Lung (tissue), 16 donors: ENCODE data around the gene ACAT2. TPM values are rescaled to one million over a fixed set of nuclear protein-coding genes. Genes with fewer than 3 reads are reported as not detected.
"Not testable (repeated sequence)": the region's sequence is repeated elsewhere in the genome, so short reads cannot be mapped to it uniquely, and the experiment has no call there.

ENCODE experiments used
- ATAC-seq: fragments of 200-7000 bp; cut with Tn5 transposase; one replicate; pipeline ENCODE4 v1.9.1; 2020; ENCODE audit warnings: moderate number of reproducible peaks; ENCODE audit not compliant: insufficient read depth, low FRiP score
- DNase-seq, 3 donors: peaks; one replicate each; pipeline ENCODE4 v3.0.0-alpha.2; 2013 to 2017
- H3K27ac ChIP-seq, 2 donors: one replicate each; pipeline ENCODE4 v1.5.1; 2013; ENCODE audit warnings: mild to moderate bottlenecking in 2 of 2, moderate library complexity in 2 of 2, control low read depth in 1 of 2, inconsistent platforms in 1 of 2, low read depth in 1 of 2, low read length in 1 of 2
- H3K27me3 ChIP-seq, 3 donors: one replicate each; pipeline ENCODE4 v1.5.1; 2013; ENCODE audit warnings: low read length in 2 of 3; ENCODE audit not compliant: control insufficient read depth in 3 of 3, insufficient read depth in 3 of 3
- H3K36me3 ChIP-seq, 4 donors: one replicate each; pipeline ENCODE4 v1.5.1; 2013; ENCODE audit warnings: low read length in 4 of 4, mild to moderate bottlenecking in 1 of 4, moderate library complexity in 1 of 4; ENCODE audit not compliant: control insufficient read depth in 4 of 4, insufficient read depth in 4 of 4
- H3K4me1 ChIP-seq, 5 donors: one replicate each; pipeline ENCODE4 v1.5.1; 2013; ENCODE audit warnings: low read length in 5 of 5, mild to moderate bottlenecking in 2 of 5, moderate library complexity in 1 of 5; ENCODE audit not compliant: control insufficient read depth in 5 of 5, insufficient read depth in 5 of 5
- H3K4me3 ChIP-seq: one replicate; pipeline ENCODE4 v1.5.1; 2013; ENCODE audit warnings: mild to moderate bottlenecking, control low read depth, moderate library complexity
- H3K9ac ChIP-seq, 2 donors: one replicate each; pipeline ENCODE4 v1.5.1; 2013; ENCODE audit warnings: low read length in 2 of 2, control low read depth in 1 of 2; ENCODE audit not compliant: insufficient read depth in 1 of 2
- H3K9me3 ChIP-seq, 4 donors: one replicate each; pipeline ENCODE4 v1.5.1; 2013; ENCODE audit warnings: low read length in 3 of 4, mild to moderate bottlenecking in 1 of 4, moderate library complexity in 1 of 4; ENCODE audit not compliant: control insufficient read depth in 4 of 4, insufficient read depth in 3 of 4
- WGBS, 2 donors: extraction: QIAGEN DNeasy Blood & Tissue Kit; methylation state at CpG; one replicate each; pipeline ENCODE4 v1.1.7; 2013; 5-methylcytosine and 5-hydroxymethylcytosine counted together
- long read RNA-seq, 5 donors: transcript quantifications; one replicate each; lab custom pipeline, GENCODE V29; 2026
- polyA plus RNA-seq, 2 donors: library from polyadenylated mRNA; stranded (reverse); fragments of 200-250 nt; gene quantifications; one replicate each; pipeline ENCODE4 v1.2.1, GENCODE V29; 2013
- total RNA-seq, 2 donors: library from RNA; depleted of rRNA in 1 of 2; stranded (reverse); fragments of >200 nt in 1 of 2; gene quantifications; one replicate each; pipeline ENCODE4 v1.2.1, GENCODE V29; 2014 to 2021
- TF ChIP-seq, protein P1 (sequence below): IDR thresholded peaks from 2 replicates; pipeline ENCODE4 v1.5.1; 2012; ENCODE audit warnings: mild to moderate bottlenecking; ENCODE audit errors: control extremely low read depth, extremely low read depth
- donor health status: control.
- donor health status: control.
- donor health status: Bipolar disorder and iron deficiency.
- donor health status: healthy.
- donor health status: DM: yes; HTN: yes; CAD: no.

The ACAT2 gene
- total RNA-seq (10 to 100 TPM; 20.8 to 84.4 TPM), polyA plus RNA-seq (10 to 100 TPM; 62.0 to 73.2 TPM)
- long read RNA-seq, donor 1, transcript ACAT2-201 (9 exons, 3,180 nt) = major isoform, 11 of 257 reads
- long read RNA-seq, donor 1, partial matches to known transcripts = 191 of 257 reads
- long read RNA-seq, donor 1, other reads (novel, unspliced or antisense) = 53 of 257 reads
- long read RNA-seq, donor 2, partial matches to known transcripts = 0 of 3 reads
- long read RNA-seq, donor 2, other reads (novel, unspliced or antisense) = 0 of 3 reads
- long read RNA-seq, donor 3, transcript ACAT2-201 (9 exons, 3,180 nt) = major isoform, 8 of 85 reads
- long read RNA-seq, donor 3, partial matches to known transcripts = 76 of 85 reads
- long read RNA-seq, donor 3, other reads (novel, unspliced or antisense) = 0 of 85 reads
- long read RNA-seq, donor 4, transcript ACAT2-201 (9 exons, 3,180 nt) = major isoform, 5 of 7 reads
- long read RNA-seq, donor 4, partial matches to known transcripts = 0 of 7 reads
- long read RNA-seq, donor 4, other reads (novel, unspliced or antisense) = 0 of 7 reads
- long read RNA-seq, donor 5, transcript ACAT2-201 (9 exons, 3,180 nt) = major isoform, 21 of 304 reads
- long read RNA-seq, donor 5, partial matches to known transcripts = 282 of 304 reads
- long read RNA-seq, donor 5, other reads (novel, unspliced or antisense) = 0 of 304 reads

DNA sequence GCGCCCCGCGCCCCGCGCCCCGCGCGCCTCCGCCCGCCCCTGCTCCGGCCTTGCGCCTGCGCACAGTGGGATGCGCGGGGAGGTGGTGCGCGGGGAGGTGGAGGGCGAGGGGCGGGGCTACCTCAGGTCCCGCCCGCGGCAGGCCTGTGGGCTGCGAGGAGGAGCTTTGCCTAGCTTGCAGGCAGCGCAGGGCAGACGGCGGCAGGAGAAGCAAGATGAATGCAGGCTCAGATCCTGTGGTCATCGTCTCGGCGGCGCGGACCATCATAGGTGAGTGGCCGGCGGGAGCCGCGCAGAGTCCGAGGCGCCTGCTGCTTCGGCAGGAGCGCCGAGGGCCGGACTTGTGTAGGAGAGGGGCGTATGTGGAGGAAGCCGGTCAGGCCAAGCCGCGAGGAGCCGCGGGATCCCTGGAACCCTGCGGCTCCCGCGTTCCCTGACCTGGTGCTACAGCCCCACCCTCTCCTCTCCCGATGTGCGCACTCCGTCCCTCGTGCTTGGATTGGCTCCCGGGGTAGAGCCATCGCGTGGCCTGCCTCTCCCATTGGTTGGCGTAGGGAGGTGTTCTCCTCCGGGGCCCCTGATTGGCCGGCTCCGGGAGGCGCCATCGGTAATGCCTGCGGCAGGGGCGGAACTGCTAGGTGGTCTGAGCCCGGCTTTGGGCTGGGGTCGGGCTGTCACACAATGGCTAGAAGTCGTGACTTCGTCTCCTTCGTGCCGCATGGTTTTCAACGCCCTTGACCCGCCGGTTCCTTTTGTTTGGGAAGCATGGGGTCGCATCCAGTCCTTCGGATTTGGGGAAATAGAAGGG is at the start of gene ACAT2:
ACAT2 (plus strand) TSS at position 173 of the 808 bp plus-strand sequence; CDS start at position 216, 43 bp downstream.
- TF ChIP-seq, protein P1, sequence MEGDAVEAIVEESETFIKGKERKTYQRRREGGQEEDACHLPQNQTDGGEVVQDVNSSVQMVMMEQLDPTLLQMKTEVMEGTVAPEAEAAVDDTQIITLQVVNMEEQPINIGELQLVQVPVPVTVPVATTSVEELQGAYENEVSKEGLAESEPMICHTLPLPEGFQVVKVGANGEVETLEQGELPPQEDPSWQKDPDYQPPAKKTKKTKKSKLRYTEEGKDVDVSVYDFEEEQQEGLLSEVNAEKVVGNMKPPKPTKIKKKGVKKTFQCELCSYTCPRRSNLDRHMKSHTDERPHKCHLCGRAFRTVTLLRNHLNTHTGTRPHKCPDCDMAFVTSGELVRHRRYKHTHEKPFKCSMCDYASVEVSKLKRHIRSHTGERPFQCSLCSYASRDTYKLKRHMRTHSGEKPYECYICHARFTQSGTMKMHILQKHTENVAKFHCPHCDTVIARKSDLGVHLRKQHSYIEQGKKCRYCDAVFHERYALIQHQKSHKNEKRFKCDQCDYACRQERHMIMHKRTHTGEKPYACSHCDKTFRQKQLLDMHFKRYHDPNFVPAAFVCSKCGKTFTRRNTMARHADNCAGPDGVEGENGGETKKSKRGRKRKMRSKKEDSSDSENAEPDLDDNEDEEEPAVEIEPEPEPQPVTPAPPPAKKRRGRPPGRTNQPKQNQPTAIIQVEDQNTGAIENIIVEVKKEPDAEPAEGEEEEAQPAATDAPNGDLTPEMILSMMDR = no peak
- Histone ChIP-seq H3K27me3 (no peaks in the 10 kb centered on the region), H3K4me1 (peaks cover 0 to 14% (median 5%) of the 10 kb centered on the region in 5 donors), H3K9me3 (no peaks in the 10 kb centered on the region), H3K4me3 (peak within 1 kb of the TSS; percentile 78), H3K27ac (peak within 1 kb of the TSS; percentile 95 to 98), H3K9ac (peak within 1 kb of the TSS; percentile 76 to 90), H3K36me3 (peaks cover 4 to 24% (median 16%) of the 10 kb centered on the region in 4 donors)
- 0 to 1% methylated on average over 65 to 76 of the region's 76 CpGs for WGBS, 2 donors
- peak; percentile 97 for DNase-seq
- ATAC-seq = peak; percentile 96

DNA sequence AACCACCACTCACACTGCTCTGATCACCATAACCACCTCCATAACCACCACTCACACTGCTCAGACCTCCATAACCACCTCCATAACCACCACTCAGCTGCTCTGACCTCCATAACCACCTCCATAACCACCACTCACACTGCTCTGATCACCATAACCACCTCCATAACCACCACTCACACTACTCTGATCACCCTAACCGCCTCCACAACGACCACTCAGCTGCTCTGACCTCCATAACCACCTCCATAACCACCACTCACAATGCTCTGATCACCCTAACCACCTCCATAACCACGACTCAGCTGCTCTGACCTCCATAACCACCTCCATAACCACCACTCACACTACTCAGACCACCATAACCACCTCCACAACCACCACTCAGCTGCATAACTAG is 49.5 kb upstream of the ACAT2 start:
- H3K9me3 ChIP-seq, H3K4me3 ChIP-seq, H3K27me3 ChIP-seq, DNase-seq, H3K9ac ChIP-seq, ATAC-seq, H3K27ac ChIP-seq, H3K36me3 ChIP-seq: not testable (repeated sequence)
- peaks cover 0 to 13% (median 0%) of the 10 kb centered on the region in 5 donors for H3K4me1 ChIP-seq
- WGBS, 2 donors = 92 to 97% methylated on average over 3 of the region's 3 CpGs

GRCh38 chr6:159713984-159714383 is 47.9 kb upstream of the ACAT2 start:
- ATAC-seq = no peak
- peaks cover 0 to 13% (median 0%) of the 10 kb centered on the region in 5 donors for H3K4me1 ChIP-seq
- WGBS, 2 donors = 96 to 97% methylated on average over 7 of the region's 7 CpGs

More at GRCh38 chr6:159713984-159714383, 47.9 kb upstream of the ACAT2 start:
- H3K27ac ChIP-seq = no peak overlapping the region
- H3K4me3 ChIP-seq = no peak overlapping the region
- H3K27me3 ChIP-seq = no peaks in the 10 kb centered on the region
- no peak overlapping the region for H3K9ac ChIP-seq
- TF ChIP-seq, protein P1 = no peak
- peaks cover 0 to 3% (median 0%) of the 10 kb centered on the region in 4 donors for H3K9me3 ChIP-seq
- no peak for DNase-seq
- H3K36me3 ChIP-seq = peaks cover 0 to 1% (median 0%) of the 10 kb centered on the region in 4 donors
